ENCODE results near the gene SUN5.
"Not testable (repeated sequence)": the region's sequence is repeated elsewhere in the genome, so short reads cannot be mapped to it uniquely, and the experiment has no call there.

SUN5 gene

GRCh38 chr20:32975698-32976674, 28.2 kb downstream of the SUN5 start:
- DNase-seq, result no peak

GRCh38 chr20:32975121-32975520, 29.1 kb downstream of the SUN5 start:
- not testable (repeated sequence) for DNase-seq

GRCh38 chr20:32974204-32975064, 29.8 kb downstream of the SUN5 start:
- not testable (repeated sequence) for DNase-seq

DNA sequence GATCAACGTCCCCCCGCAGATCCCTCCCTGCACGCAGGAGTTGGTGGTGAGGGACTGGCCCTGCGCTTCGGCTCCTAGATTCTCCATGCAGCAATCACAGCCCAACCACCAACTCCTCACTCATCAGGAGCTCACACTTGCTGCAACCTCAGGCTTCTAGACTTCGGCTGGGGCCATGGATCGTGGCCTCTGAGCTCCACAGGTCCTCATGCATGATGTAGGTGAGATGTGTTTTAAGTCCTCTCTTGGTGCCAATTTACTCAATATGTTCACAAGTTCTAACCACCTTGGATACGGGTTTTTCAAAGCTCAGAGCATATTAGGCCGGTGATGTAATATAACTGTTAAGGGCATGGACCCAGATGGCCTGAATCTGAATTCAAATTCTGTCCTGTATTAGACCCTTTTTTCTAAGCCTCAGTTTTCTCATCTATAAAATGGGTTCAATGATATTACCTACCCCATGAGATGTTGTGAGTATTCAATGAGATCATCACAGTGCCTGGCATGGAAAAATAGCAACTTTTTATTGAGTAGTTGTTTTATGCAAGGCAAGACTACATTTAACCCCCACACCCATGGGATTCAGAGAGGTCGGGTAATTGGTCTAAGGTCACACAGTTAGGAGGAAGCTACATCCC, 31.0 kb downstream of the SUN5 start:
- DNase-seq, result no peak

GRCh38 chr20:32972181-32973076, 31.8 kb downstream of the SUN5 start:
- no peak for DNase-seq

- DNase-seq, result no peak
Measured at GRCh38 chr20:32971703-32972161, 32.5 kb downstream of the SUN5 start.

DNA sequence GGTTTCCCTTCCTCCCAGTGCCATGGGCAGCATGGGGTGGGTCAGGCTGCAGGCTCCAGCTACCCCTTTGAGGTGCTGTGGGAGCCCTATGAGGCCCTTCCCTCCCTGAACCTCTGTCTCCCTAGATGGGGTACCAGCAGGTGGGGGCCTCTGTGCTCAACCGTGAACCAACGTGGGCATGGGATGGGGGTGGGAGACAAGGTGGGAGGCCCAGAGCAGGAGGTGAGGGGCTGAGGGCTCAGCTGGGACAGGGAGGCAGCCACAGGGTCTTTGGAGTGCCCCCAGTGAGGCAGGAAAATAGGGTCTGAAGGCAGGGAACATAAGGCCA, 33.3 kb downstream of the SUN5 start:
- DNase-seq, result no peak

DNA sequence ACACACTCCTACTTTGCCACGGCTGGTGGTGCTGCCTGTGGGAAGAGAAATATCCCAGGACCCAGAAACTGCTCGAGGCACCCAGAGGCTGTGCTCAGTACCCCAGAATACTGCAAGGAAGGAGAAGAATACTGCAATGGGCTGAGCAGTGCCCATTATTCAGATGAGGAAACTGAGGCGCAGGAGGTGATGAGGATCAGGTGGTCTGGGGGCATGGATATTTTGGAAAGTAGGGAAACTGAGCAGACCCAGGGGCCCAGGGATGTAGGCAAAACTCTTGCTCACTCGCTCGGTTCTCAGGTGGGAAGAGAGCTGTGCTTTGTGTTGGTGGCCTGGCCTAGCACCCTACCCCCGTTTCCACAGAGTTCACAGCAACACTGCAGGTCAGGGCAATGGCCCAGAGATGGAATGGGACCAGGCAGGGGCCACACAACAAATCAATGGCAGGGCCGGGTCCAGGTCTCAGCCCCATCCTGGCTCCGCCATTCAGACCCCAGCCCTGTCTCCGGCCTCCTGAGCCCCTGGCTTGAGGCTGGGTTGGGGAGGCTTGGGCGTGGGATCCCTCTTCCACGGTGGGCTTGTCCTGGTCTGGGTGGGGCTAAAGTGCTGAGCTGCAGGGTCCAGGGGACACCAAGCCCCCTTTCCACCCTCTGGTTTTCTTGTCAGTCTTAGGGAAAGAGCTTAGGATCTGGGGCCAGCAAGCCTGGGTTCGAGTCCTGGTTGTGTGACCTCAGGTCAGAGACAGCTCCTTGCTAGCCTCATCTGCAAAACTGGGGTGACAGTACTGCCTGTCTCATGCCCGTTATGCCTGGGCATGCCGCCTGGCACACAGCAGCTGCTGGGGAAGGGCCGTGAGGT, 33.9 kb downstream of the SUN5 start:
- DNase-seq, result no peak

DNA sequence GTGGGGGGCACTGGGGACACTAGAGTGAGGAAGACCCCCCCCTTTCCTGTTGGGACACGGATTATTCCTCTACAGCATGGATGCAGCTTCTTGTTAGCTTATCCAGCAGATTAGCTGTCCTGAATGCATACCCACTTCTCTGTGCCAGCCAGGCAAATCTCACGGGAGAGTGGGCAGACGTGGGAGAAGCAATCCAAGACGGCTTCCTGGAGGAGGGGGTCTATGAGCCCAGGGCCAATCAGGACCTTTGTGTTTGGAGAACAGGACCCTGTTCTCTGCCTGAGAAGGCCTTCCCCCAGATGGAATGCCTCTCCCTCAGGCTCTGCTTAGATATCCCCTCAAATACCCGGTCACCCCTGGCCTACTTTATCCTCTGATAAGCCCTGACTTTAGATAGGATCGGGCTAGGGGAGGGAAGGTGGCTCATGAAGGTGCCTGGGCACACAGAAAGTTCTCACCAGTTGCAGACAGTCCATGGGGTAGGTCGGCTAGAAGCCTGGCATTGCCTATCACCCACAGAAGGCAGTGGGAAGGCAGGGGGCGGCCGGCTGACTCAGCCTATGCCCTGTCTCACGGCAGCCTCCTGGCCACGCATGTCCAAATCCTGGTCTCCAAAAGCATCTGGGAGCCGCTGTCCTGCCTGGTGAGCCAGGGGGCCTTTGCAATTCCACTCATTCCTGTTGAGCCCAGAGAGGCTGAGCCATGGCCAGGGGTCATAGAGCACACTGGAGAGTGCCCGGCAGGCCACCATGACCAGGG, 34.7 kb downstream of the SUN5 start:
- no peak for DNase-seq

DNA sequence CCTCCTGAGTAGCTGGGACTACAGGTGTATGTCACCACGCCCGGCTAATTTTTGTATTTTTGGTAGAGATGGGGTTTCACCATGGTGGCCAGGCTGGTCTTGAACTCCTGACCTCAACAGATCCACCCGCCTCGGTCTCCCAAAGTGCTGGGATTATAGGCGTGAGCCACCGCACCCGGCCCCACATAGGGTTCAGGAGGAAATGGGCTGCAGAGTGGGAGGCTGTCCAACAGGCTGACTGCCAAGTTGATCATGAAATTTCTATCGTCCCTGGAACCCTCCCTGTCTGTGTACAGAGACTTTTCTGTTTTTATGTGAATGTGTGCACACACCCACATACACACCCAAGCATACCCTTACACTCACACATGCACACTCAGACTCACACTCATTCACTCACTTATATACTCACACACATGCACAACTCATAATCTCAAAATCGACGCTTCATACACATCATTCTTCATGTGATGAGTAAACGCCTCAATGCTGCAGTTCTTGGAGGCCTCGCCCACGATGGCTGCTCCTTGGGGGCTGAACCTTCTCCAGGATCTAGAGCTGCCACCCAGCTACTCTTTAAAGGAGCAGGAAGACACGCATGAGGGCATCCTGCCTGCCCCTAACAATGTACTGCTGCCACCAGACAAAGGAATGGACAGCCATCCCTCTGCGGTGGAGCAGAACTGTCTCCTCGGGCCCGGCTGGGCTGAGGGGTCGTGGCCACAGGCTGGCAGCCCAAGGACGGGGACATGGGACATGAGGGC, 35.6 kb downstream of the SUN5 start:
- DNase-seq, result no peak

DNA sequence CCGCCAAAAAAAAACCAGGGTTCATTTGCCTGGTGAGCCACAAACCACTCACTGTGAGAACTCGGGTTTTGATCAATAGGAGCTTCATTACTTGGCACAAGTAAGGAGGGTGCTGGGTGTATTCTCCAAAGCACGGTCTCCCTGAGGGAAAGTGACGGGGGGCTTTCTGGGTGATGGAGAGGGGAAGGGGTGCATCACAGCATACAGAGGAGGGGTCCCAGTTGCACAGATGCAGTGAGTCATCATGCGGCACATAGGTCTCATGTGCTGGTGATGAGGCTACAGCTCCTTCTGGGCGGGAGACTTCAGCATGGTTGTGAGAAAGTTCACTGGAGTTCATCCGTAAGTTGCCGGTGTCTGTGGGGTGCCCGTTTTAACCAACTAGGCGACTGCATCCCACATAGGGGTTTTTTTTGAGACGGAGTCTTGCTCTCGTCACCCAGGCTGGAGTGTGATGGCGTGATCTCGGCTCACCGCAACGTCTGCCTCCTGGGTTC, 36.2 kb downstream of the SUN5 start:
- no peak for DNase-seq

DNA sequence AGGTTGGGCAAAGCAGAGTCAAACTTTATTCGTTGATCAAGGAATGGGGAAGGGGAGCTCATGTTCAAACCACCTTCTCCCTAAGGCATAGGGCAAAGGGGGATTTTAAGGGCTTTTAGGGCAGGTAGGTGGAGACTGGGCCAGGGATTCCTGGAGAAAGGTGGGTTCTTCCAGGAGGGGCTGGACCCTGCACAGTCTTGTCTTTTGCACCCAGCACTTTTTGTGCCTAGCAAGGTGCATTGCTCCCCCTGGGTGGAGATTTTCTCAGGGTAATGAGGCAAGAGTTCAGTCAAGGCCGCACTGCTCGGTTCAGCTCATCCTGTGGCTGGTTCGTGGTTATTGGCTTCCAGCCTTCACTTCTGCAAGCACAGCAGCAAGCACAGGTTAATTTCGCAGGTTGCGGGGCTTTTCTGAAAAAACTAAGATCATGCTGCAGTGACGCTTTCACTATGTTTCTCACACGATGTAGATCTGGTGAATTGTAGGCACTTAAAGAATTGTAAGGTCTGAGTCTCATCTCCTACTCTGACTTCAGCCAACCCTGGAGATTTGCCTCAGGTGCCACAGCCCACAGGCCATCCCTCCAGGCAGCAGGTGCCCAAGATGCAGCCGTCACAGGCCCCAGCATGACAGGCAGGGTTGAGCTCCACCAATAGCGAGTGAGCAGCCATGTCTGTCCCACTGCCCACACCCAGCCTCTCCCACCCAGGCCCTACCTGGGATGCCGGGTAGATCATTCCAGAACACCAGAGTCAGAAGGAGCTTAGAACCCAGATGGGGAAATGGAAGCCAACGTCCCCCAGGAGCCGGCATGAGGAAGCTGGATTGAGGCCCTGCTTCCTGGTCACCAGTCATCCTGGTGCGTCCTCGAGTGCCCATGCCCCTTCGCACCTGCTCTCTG, 37.1 kb downstream of the SUN5 start:
- peak; percentile 20 for DNase-seq

DNA sequence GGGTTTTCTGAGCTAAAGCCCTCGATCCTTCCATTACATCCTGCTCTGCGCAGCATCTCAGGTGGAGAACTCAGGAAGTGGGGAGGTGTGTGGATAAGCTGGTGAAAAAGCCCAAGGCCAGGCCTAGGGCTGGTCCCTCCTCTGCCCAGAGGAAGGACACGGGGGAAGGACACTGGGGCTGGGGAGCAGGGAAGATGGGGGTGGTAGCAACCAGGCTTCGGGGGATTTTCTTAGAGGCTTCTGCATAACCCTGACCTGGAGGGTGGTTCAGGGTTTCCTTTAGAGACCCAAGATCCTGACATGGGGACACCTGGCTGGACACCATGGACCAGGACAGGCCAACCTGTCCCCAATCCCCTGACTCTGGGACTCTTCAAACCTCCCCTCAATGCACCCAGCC, 37.9 kb downstream of the SUN5 start:
- DNase-seq, result no peak

DNA sequence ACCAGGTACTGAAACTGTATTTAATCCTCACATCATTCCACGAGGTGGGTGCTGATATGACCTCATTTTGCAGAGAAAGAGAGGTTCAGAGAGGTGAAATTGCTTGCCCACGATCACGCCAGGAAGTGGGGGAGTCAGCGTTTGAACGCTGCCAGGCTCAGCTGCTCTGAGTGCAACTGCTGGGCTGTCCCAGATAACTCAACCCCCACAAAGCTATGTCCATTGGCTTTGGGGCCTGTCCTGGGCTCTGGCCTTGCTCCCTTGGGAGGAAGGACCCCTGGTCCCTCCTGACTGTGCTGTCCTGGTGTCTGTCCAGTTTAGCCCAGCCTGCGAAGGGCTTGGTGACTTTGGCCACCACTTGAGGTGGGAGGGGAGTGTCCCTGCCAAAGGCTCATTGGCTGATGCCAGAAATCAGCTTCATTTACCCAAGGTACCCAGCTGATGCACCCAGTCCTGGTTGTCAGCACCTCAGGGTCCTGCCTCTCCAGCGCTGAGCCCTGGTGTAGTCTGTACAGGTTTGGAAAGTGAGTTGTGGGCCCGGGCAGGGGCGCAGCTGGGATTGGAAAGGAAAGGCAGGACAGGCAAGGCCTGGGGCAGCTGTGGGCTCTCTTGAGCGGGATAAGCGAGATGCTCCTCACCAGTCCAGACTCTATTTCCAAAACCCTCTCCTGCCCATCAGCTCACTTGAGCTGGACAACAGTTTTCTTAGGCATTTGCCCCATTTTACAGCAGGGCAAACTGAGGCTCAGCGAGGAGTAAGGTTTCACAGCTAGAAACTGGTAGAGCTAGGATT, 38.5 kb downstream of the SUN5 start:
- no peak for DNase-seq

- no peak for DNase-seq
Measured at GRCh38 chr20:32965115-32965514, 39.1 kb downstream of the SUN5 start.

- no peak for DNase-seq
Measured at GRCh38 chr20:32964575-32964974, 39.7 kb downstream of the SUN5 start.

DNA sequence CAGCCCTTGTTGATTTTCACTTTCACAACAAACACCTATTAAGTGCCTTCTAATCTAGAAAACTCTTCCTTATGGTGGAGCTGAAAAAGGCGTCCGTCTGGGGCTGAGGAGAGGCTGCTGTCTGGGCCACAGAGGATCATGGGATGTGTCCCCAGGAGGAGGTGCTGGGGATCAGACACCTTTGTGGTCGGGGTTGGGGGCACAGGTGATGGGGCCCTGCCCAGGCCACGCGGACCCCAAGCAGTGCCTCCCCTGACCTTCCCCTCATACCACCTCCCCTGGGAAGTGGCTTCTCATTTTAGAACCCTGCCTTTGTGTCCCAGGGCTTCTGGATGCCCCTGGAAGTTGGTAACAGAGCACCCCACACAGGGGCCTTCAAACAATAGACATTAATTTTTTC, 41.1 kb downstream of the SUN5 start:
- no peak for DNase-seq
